Transverse colon (tissue), 4 donors: ENCODE measurements around the gene SRSF3.

Experiments
- CTCF ChIP-seq, 5 experiments: fragments of 200-600 bp in 3 of 5; fragments of 450-650 bp in 2 of 5; sonication (generic) in 3 of 5; IDR thresholded peaks; 1 replicate in 2 of 5; 2 replicates in 3 of 5; pipeline ENCODE4 v1.5.1; 2016 to 2017; ENCODE audit warnings: antibody characterized with exemption in 5 of 5, inconsistent platforms in 3 of 5, mild to moderate bottlenecking in 2 of 5, moderate library complexity in 1 of 5
- EP300 ChIP-seq: sonication (generic); formaldehyde crosslinking; IDR thresholded peaks from one replicate; pipeline ENCODE4 v1.6.1; 2017; ENCODE audit warnings: antibody characterized with exemption, low read depth
- POLR2A ChIP-seq: fragments of 450-650 bp; IDR thresholded peaks from one replicate; pipeline ENCODE4 v1.6.1; 2016; ENCODE audit warnings: antibody characterized with exemption, mild to moderate bottlenecking, moderate library complexity
- POLR2AphosphoS5 ChIP-seq, 3 donors: sonication (generic); formaldehyde crosslinking; IDR thresholded peaks; one replicate each; pipeline ENCODE4 v1.6.1; 2016; ENCODE audit warnings: antibody characterized with exemption in 3 of 3

DNA sequence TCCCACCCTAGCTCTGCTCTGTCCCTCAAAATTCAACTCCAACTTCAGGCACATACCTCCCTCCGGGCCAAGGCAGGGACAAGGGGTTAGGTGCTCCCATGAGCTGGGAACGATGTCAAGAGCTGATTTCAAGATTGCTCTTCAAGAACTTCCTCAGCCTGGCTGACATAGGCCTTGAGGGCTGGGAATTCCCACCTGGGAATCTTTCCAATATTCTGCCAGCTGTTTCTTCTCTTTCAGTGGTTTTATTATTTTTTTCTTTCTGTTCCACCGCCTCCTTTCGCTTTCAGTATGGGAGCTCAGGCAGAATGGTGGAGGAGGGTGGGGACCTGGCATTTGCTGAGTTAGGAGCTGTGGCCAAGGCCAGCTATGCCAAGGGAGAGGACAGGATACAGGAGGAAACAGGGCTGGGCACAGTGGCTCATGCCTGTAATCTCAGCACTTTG is 33.7 kb downstream of the SRSF3 start:
- TF ChIP-seq CTCF (IDR thresholded peaks at IDR 0.05) (no peak), POLR2A (no peak), POLR2AphosphoS5 (IDR thresholded peaks at IDR 0.05) (peak; percentile 41 to 79 (median 71)), EP300 (no peak)
